Hypothalamus (tissue), 51 donors: ENCODE data around the gene F8A3.
"Not testable (repeated sequence)": the region's sequence is repeated elsewhere in the genome, so short reads cannot be mapped to it uniquely, and the experiment has no call there.

Source experiments
- DNase-seq, 51 donors: peaks; one replicate each; lab custom pipeline; 2025; lab: John Stamatoyannopoulos, UW

The F8A3 gene

DNA sequence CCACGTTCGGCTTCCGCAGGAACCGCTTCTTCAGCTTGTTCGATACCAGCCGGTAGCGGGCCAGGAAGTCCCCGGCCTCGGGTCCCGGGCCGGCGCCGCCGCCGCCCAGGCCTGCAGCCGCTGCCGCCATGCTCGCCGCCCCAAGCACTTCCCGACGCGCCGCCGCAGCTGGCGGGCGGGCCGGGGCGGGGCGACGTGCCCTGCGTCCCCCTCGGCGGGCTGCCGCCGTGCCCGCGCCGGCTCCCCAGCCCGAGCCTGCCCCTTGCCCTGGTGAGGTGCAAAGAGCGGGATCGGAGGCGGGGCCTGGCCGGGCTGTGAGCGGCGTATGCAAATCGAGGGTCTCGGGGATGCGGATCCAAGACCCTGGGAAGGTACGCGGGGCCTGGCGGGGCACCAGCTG lies at the start of gene F8A3:
Gene F8A3, minus strand, starts transcription at position 150 of the 400 bp plus-strand sequence. Its CDS starts 20 bp downstream, at position 130.
- DNase-seq: not testable (repeated sequence)

- no peak for DNase-seq
These were observed 46.9 kb upstream of the F8A3 start for GRCh38 chrX:155505296-155505695.

DNA sequence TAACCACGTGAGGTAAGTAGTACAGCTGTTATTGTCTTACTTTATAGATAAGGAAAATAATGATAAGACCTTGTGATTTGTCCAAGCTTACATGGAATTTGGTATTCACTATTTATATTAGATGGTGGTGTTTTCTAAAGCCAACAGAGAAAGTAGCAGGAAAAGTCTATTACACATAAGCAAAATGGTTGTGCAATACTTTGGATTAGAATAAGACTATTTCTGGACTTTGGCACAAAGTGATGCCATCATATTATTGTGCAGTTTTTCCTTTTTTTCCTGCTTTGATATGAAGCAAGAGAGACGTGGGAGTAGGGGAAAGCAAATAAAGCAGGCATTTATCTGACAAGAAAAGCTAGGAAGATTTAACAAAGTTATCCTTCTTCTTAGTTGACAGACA lies 36.7 kb upstream of the F8A3 start:
- DNase-seq: not testable (repeated sequence)

- not testable (repeated sequence) for DNase-seq
These were observed 33.0 kb upstream of the F8A3 start for GRCh38 chrX:155491421-155491820.

DNA sequence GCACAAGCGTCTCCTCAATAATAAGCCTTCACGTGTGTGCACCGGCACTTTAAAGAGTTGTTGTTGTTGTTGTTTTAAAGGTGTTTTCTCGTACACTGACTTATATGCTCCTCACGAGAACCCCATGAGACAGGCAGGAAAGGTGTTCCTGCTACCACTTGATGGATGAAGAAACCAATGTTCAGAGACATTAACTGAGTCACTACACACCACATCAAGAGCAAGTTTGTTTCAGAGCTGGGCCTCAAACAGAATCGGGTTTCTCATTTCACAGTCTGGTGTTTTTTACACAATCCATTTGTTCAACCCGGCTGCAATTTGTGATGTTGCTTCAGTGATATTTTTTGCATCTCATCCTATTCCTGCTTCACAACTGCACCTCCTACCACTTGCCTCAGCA lies 18.7 kb upstream of the F8A3 start:
- not testable (repeated sequence) for DNase-seq

DNA sequence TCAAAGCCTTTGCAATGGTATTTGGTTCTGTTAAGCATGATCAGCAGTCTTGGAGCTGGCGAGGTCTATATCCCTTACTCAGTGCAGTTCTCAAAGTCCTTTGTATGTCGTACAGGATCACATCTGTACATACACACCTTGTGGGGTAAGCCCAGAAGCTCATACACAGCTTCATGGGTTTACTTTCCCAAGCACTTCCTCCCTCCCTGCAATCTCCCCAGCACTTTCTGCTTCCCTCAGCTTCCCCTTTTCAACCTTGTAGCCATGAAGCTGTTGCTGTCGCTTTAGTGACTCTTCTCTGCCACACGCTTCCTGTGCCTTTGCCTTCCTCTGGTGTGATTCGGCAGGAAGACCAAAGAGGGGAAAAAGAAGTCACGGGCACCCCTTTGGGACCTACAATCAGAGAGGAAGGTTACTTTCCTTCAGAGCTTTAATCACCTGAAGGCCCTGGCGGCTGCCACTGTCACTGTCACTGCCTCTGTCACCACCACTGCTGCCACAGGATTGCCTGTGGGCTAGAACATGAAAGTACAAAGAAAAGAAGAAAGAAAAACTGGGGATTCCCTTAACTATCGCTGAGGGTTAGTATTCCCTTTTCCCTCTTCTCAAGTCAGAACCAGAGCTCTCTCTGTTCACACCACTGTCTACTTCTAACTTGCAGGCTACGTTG lies 8.0 kb upstream of the F8A3 start:
- DNase-seq: not testable (repeated sequence)

GRCh38 chrX:155460501-155460900 lies 2.1 kb upstream of the F8A3 start:
- DNase-seq: not testable (repeated sequence)

- not testable (repeated sequence) for DNase-seq
These were observed 516 bp downstream of the F8A3 start for GRCh38 chrX:155457761-155458447.

- DNase-seq: no peak
These were observed 17.3 kb downstream of the F8A3 start for GRCh38 chrX:155441097-155441496.

GRCh38 chrX:155435744-155436112 lies 22.7 kb downstream of the F8A3 start:
- no peak for DNase-seq

- no peak for DNase-seq
These were observed 23.3 kb downstream of the F8A3 start for GRCh38 chrX:155434906-155435743.

GRCh38 chrX:155417769-155418168 lies 40.7 kb downstream of the F8A3 start:
- no peak for DNase-seq
